HCT116 (cell line): ENCODE data around the gene SIL1. TPM values are rescaled to one million over a fixed set of nuclear protein-coding genes. Genes with fewer than 3 reads are reported as not detected.
"Not testable (repeated sequence)": the region's sequence is repeated elsewhere in the genome, so short reads cannot be mapped to it uniquely, and the experiment has no call there.

ENCODE experiments used
- ATAC-seq: fragments of 200-7000 bp; cut with Tn5 transposase; 2 replicates; pipeline ENCODE4 v1.9.1; 2020; ENCODE audit warnings: mild to moderate bottlenecking, moderate library complexity
- BruUV-seq: library from RNA; stranded (reverse); fragments of 400-500 nt; replicated peaks from 2 replicates; lab custom pipeline; 2021; lab: Mats Ljungman, UMichigan
- CTCF ChIA-PET: fragments of 300-600 bp; sonication (Branson Sonifier 250); formaldehyde crosslinking; loops from one replicate; lab custom pipeline; 2021; ENCODE audit warnings: antibody characterized with exemption; lab: Charles Lee
- POLR2A ChIA-PET: fragments of 300-600, 350-600 bp; sonication (Branson Sonifier 250); formaldehyde crosslinking; loops from one replicate; lab custom pipeline; 2021; ENCODE audit warnings: antibody characterized with exemption; lab: Charles Lee
- RAD21 ChIA-PET, 2 experiments: fragments of 300-600 bp; sonication (Branson Sonifier 250); formaldehyde crosslinking; loops; one replicate each; lab custom pipeline; 2023; ENCODE audit warnings: low total read pairs in 2 of 2; ENCODE audit not compliant: uncharacterized antibody in 2 of 2, unreplicated experiment in 2 of 2, low non-redundant PET in 1 of 2; lab: Charles Lee
- DNase-seq: peaks from one replicate; pipeline ENCODE4 v3.0.0-alpha.2; 2010; ENCODE audit warnings: low read depth, low spot score
- H2AFZ ChIP-seq: fragments of 200-600 bp; shearing (Covaris generic), sonication (generic); 2 replicates; pipeline ENCODE4 v1.6.1; 2017; ENCODE audit warnings: low read depth, mixed run types, mixed read lengths, antibody characterized with exemption, low read length; ENCODE audit not compliant: poor library complexity, severe bottlenecking
- H3K27ac ChIP-seq: 2 replicates; pipeline ENCODE4 v1.5.1; 2012; ENCODE audit warnings: low read depth, low read length
- H3K27me3 ChIP-seq: fragments of 200-600 bp; sonication (generic); 2 replicates; pipeline ENCODE4 v1.6.1; 2016; ENCODE audit warnings: mixed run types, low read length, mixed read lengths; ENCODE audit not compliant: insufficient read depth
- H3K36me3 ChIP-seq, 2 experiments: fragments of 200-500 bp in 1 of 2; fragments of 200-600 bp in 1 of 2; sonication (Bioruptor generic) in 1 of 2; sonication (generic) in 1 of 2; 2 replicates each; pipeline versions ENCODE4 v1.5.1 to v1.6.1; 2014 to 2016; ENCODE audit warnings: low read length in 2 of 2, inconsistent platforms in 1 of 2, mixed read lengths in 1 of 2, mixed run types in 1 of 2; ENCODE audit not compliant: insufficient read depth in 2 of 2, control insufficient read depth in 1 of 2
- H3K4me1 ChIP-seq, 2 experiments: fragments of 200-600 bp in 1 of 2; sonication (generic) in 1 of 2; 2 replicates each; pipeline versions ENCODE4 v1.5.1 to v1.6.1; 2012 to 2017; ENCODE audit warnings: low read length in 2 of 2, inconsistent platforms in 1 of 2, mild to moderate bottlenecking in 1 of 2, mixed read lengths in 1 of 2, mixed run types in 1 of 2, moderate library complexity in 1 of 2; ENCODE audit not compliant: insufficient read depth in 2 of 2, control insufficient read depth in 1 of 2
- H3K4me2 ChIP-seq: fragments of 200-600 bp; sonication (generic); 2 replicates; pipeline ENCODE4 v1.6.1; 2017; ENCODE audit warnings: mixed run types, low read length, mixed read lengths
- H3K4me3 ChIP-seq, 2 experiments: fragments of 200-600 bp in 1 of 2; sonication (generic) in 1 of 2; replicated peaks in 1 of 2; 2 replicates each; pipeline ENCODE4 v1.5.1; 2011 to 2016; ENCODE audit warnings: low read length in 2 of 2, control low read depth in 1 of 2, low read depth in 1 of 2, mild to moderate bottlenecking in 1 of 2, mixed read lengths in 1 of 2, mixed run types in 1 of 2
- H3K79me2 ChIP-seq: fragments of 200-600 bp; sonication (generic); 2 replicates; pipeline ENCODE4 v1.6.1; 2017; ENCODE audit warnings: mild to moderate bottlenecking, mixed run types, low read length, moderate library complexity, mixed read lengths; ENCODE audit not compliant: insufficient read depth
- H3K9ac ChIP-seq: fragments of 200-600 bp; sonication (generic); 2 replicates; pipeline ENCODE4 v1.6.1; 2016; ENCODE audit warnings: low read length, mixed read lengths
- H3K9me2 ChIP-seq: fragments of 200-600 bp; sonication (generic), shearing (Covaris generic); 2 replicates; pipeline ENCODE4 v1.6.1; 2017; ENCODE audit warnings: mixed run types, mild to moderate bottlenecking, moderate library complexity; ENCODE audit not compliant: insufficient read depth
- H3K9me3 ChIP-seq, 2 experiments: fragments of 200-500 bp in 1 of 2; fragments of 200-600 bp in 1 of 2; sonication (Bioruptor generic) in 1 of 2; sonication (generic) in 1 of 2; 2 replicates each; pipeline ENCODE4 v1.6.1; 2014 to 2017; ENCODE audit warnings: low read length in 2 of 2, mixed read lengths in 2 of 2, inconsistent platforms in 1 of 2, low read depth in 1 of 2, mild to moderate bottlenecking in 1 of 2, mixed run types in 1 of 2, moderate library complexity in 1 of 2; ENCODE audit not compliant: control insufficient read depth in 1 of 2, insufficient read depth in 1 of 2
- H4K20me1 ChIP-seq: fragments of 200-600 bp; sonication (generic), shearing (Covaris generic); 2 replicates; pipeline ENCODE4 v1.6.1; 2017; ENCODE audit warnings: mixed run types, mild to moderate bottlenecking, moderate library complexity; ENCODE audit not compliant: insufficient read depth
- CBX3 ChIP-seq: IDR thresholded peaks from 2 replicates; pipeline ENCODE4 v1.6.1; 2012; ENCODE audit warnings: low read depth
- CEBPB ChIP-seq: IDR thresholded peaks from 2 replicates; pipeline ENCODE4 v1.6.1; 2012; ENCODE audit warnings: low read depth
- ELF1 ChIP-seq: IDR thresholded peaks from 2 replicates; pipeline ENCODE4 v1.6.1; 2012; ENCODE audit warnings: low read depth, borderline replicate concordance
- EZH2 ChIP-seq: fragments of 200-600 bp; sonication (generic); IDR thresholded peaks from 2 replicates; pipeline ENCODE4 v1.6.1; 2017; ENCODE audit warnings: antibody characterized with exemption, mixed run types
- JUND ChIP-seq: IDR thresholded peaks from 2 replicates; pipeline ENCODE4 v1.6.1; 2012
- SIN3A ChIP-seq: IDR thresholded peaks from 2 replicates; pipeline ENCODE4 v1.6.1; 2012; ENCODE audit warnings: low read depth
- ZNF274 ChIP-seq: fragments of 200-500 bp; sonication (Bioruptor generic); IDR thresholded peaks from 2 replicates; pipeline ENCODE4 v1.6.1; 2014; ENCODE audit warnings: mild to moderate bottlenecking, low read depth, low read length, inconsistent platforms
- intact Hi-C: fragments of 100-400 bp; cut with micrococcal nuclease; formaldehyde crosslinking; loops from 2 replicates; pipeline ENCODE4 v1.10.0; 2022
- total RNA-seq: library from RNA; stranded (reverse); gene quantifications from one replicate; pipeline ENCODE4 v1.2.1, GENCODE V29; 2021; ENCODE audit not compliant: unreplicated experiment
- TF ChIP-seq, protein P1 (sequence below): IDR thresholded peaks from 2 replicates; pipeline ENCODE4 v1.6.1; 2012

SIL1 gene
- total RNA-seq, 1 experiment from 2014 or later: 34.0 TPM

DNA sequence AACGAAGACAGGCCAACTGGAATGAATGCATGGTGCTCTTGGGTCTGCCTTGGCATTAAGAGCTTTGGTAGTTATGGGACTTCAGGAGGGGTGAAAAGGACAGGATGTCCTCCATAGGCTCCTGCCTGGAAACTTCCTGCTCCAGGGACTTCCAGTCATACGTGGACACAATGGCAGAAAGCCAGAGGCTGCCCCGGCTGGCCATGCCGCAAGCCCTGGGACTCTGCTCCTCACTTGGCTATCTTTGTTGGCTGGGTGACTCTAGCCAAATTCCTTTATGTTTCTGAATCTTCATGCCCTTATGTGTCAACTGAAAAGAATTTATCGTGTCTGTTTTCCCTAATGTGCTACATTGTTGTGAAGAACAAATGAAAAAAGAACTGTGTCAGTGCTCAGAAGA is 136.9 kb downstream of the SIL1 start:
- Histone ChIP-seq H3K9ac (no peak overlapping the region), H4K20me1 (no peaks in the 10 kb centered on the region), H3K9me2 (no peaks in the 10 kb centered on the region), H3K9me3 (no peaks in the 10 kb centered on the region)
- intact Hi-C loops: no loop called here
- TF ChIP-seq SIN3A (no peak), EZH2 (no peak), CBX3 (no peak), CEBPB (no peak)
- TF ChIP-seq, protein P1, sequence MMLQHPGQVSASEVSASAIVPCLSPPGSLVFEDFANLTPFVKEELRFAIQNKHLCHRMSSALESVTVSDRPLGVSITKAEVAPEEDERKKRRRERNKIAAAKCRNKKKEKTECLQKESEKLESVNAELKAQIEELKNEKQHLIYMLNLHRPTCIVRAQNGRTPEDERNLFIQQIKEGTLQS: no peak
- TF ChIP-seq, all 23 proteins: peak for 0
- ChIA-PET RAD21 (no interaction called here), POLR2A (no interaction called here), CTCF (no interaction called here)
- Histone ChIP-seq H3K4me3 (no peak overlapping the region), H3K36me3 (no peaks in the 10 kb centered on the region), H3K27me3 (no peaks in the 10 kb centered on the region), H3K79me2 (no peaks in the 10 kb centered on the region), H3K4me1 (peaks cover 11 to 23% of the 10 kb centered on the region in 2 experiments; a peak in 2 of 4 replicates), H3K27ac (no peak overlapping the region), H2AFZ (no peak overlapping the region), H3K4me2 (no peak overlapping the region)
- DNase-seq (no peak), ATAC-seq (no peak)
- BruUV-seq: no TSS peak

DNA sequence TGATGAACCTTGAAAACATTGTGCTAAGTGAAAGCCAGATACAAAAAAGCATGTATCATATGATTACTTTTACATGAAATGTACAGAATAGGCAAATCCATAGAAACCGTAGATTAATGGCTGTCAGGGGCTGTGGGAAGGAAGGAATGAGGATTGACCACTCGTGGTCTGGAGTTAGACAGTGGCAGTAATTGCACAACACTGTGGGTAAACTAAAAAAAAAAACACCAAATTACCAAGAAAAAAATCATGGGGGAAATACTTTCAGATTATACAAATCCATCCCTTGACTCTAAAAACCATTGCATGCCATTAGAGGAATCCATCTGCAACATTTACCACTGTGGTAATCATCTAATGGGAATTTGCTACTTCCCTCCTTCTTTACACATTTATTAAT is 140.0 kb downstream of the SIL1 start:
- ATAC-seq (no peak), DNase-seq (no peak)
- H3K4me1 ChIP-seq: peaks cover 0 to 8% of the 10 kb centered on the region in 2 experiments; a peak in 1 of 4 replicates
- no peaks in the 10 kb centered on the region for H3K9me3 ChIP-seq
- no peak for TF ChIP-seq ELF1
- no peak for TF ChIP-seq ZNF274
- no peak for TF ChIP-seq JUND
- H3K9me2 ChIP-seq: no peaks in the 10 kb centered on the region
- H3K79me2 ChIP-seq: no peaks in the 10 kb centered on the region
- intact Hi-C loops: no loop called here
- CTCF ChIA-PET: no interaction called here
- no peaks in the 10 kb centered on the region for H3K27me3 ChIP-seq
- H3K27ac ChIP-seq: no peak overlapping the region
- no peak overlapping the region for H3K9ac ChIP-seq
- no peak overlapping the region for H2AFZ ChIP-seq
- H3K4me3 ChIP-seq: no peak overlapping the region
- H3K36me3 ChIP-seq: no peaks in the 10 kb centered on the region
- POLR2A ChIA-PET: no interaction called here
- no TSS peak for BruUV-seq
- H3K4me2 ChIP-seq: no peak overlapping the region
- RAD21 ChIA-PET: no interaction called here
- H4K20me1 ChIP-seq: no peaks in the 10 kb centered on the region

DNA sequence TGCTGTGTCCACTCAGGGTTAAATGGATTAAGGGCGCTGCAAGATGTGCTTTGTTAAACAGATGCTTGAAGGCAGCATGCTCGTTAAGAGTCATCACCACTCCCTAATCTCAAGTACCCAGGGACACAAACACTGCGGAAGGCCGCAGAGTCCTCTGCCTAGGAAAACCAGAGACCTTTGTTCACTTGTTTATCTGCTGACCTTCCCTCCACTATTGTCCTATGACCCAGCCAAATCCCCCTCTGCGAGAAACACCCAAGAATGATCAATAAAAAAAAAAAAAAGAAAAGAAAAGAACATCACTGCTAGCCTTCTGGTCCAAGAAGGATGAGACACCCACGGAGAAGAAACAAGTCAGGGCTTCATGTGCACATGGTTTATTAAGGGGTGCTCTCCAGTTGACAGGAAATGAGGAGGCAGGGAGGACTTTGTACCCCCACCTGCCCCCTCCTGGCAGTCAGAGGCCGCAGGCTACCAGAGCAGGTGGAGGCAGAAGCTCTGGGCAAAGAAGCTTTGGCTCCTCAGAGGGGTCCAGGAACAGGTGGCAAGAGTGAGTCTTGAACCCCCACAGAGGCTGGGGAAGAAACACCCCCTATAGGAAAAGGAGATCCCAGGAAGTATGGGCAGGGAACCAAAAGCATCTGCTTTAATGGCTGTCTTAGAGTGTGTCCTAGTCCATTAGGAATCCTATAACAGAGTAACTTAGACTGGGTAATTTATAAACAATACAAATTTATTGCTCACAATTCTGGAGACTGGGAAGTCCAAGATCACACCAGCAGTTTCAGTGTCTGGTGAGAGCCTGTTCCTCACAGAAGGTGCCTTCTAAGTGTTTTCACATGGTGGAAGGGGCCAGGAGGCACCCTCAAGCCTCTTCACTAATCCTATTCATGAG is 140.9 kb downstream of the SIL1 start:
- H3K4me3 ChIP-seq, H3K4me2 ChIP-seq, H3K9ac ChIP-seq, ATAC-seq, POLR2A ChIA-PET, CTCF ChIA-PET, intact Hi-C loops, H3K4me1 ChIP-seq, RAD21 ChIA-PET, H3K9me3 ChIP-seq, H4K20me1 ChIP-seq, H3K36me3 ChIP-seq, H3K9me2 ChIP-seq, BruUV-seq, H3K27ac ChIP-seq, H3K27me3 ChIP-seq, DNase-seq, H2AFZ ChIP-seq, H3K79me2 ChIP-seq: not testable (repeated sequence)
